Keratinocyte (primary cell): ENCODE results near the gene NRN1L. TPM values are rescaled to one million over a fixed set of nuclear protein-coding genes. Genes with fewer than 3 reads are reported as not detected.

ENCODE experiments used
- DNase-seq: peaks from one replicate; pipeline ENCODE4 v3.0.0-alpha.2; 2011; ENCODE audit warnings: low read depth, missing footprints, low spot score
- FAIRE-seq: peaks from 2 replicates; lab custom pipeline; 2011; peaks lifted over from hg19 to GRCh38; lab: Jason Lieb, UNC
- H2AFZ ChIP-seq: 2 replicates; pipeline ENCODE4 v1.6.0; 2012; ENCODE audit warnings: low read length, control low read depth, inconsistent platforms; ENCODE audit not compliant: control insufficient read depth
- H3K27ac ChIP-seq: 2 replicates; pipeline ENCODE4 v1.5.1; 2011; ENCODE audit warnings: low read length; ENCODE audit not compliant: control insufficient read depth, insufficient read depth
- H3K27me3 ChIP-seq: 3 replicates; pipeline ENCODE4 v1.6.0; 2011; ENCODE audit warnings: low read length; ENCODE audit not compliant: control insufficient read depth, insufficient read depth; ENCODE audit errors: extremely low read depth
- H3K36me3 ChIP-seq, 2 experiments: 2 replicates in 1 of 2; 3 replicates in 1 of 2; pipeline ENCODE4 v1.5.1; 2011; ENCODE audit warnings: low read length in 2 of 2, mild to moderate bottlenecking in 1 of 2; ENCODE audit not compliant: control insufficient read depth in 2 of 2, insufficient read depth in 2 of 2; ENCODE audit errors: extremely low read depth in 1 of 2
- H3K4me1 ChIP-seq: 3 replicates; pipeline ENCODE4 v1.5.1; 2011; ENCODE audit warnings: low read length; ENCODE audit not compliant: control insufficient read depth, insufficient read depth; ENCODE audit errors: extremely low read depth
- H3K4me2 ChIP-seq: 3 replicates; pipeline ENCODE4 v1.6.0; 2011; ENCODE audit warnings: low read depth, low read length; ENCODE audit not compliant: control insufficient read depth, insufficient read depth; ENCODE audit errors: extremely low read depth
- H3K4me3 ChIP-seq, 3 experiments: fragments of 200-600 bp in 1 of 3; sonication (generic) in 1 of 3; 2 replicates in 2 of 3; 3 replicates in 1 of 3; pipeline ENCODE4 v1.5.1; 2011 to 2016; ENCODE audit warnings: low read length in 3 of 3, mild to moderate bottlenecking in 3 of 3, control low read depth in 2 of 3, inconsistent platforms in 1 of 3, low read depth in 1 of 3, mixed read lengths in 1 of 3, mixed run types in 1 of 3, moderate library complexity in 1 of 3; ENCODE audit not compliant: control insufficient read depth in 2 of 3, insufficient read depth in 2 of 3; ENCODE audit errors: extremely low read depth in 1 of 3
- H3K79me2 ChIP-seq: 2 replicates; pipeline ENCODE4 v1.6.0; 2012; ENCODE audit warnings: low read length; ENCODE audit not compliant: control insufficient read depth, insufficient read depth
- H3K9ac ChIP-seq: 3 replicates; pipeline ENCODE4 v1.6.0; 2011; ENCODE audit warnings: low read length; ENCODE audit not compliant: control insufficient read depth, insufficient read depth; ENCODE audit errors: extremely low read depth
- H3K9me1 ChIP-seq: 3 replicates; pipeline ENCODE4 v1.6.0; 2011; ENCODE audit warnings: low read length; ENCODE audit not compliant: control insufficient read depth, insufficient read depth; ENCODE audit errors: extremely low read depth
- H3K9me3 ChIP-seq: 2 replicates; pipeline ENCODE4 v1.5.1; 2012; ENCODE audit warnings: low read depth, low read length; ENCODE audit not compliant: control insufficient read depth
- H4K20me1 ChIP-seq: 3 replicates; pipeline ENCODE4 v1.6.0; 2011; ENCODE audit warnings: low read length; ENCODE audit not compliant: control insufficient read depth, insufficient read depth; ENCODE audit errors: extremely low read depth
- CTCF ChIP-seq, 3 experiments: IDR thresholded peaks in 1 of 3; conservative IDR thresholded peaks in 1 of 3; optimal IDR thresholded peaks in 1 of 3; 2 replicates in 2 of 3; 3 replicates in 1 of 3; pipeline versions ENCODE3 to v1.5.1; 2011; ENCODE audit warnings: low read length in 3 of 3, mild to moderate bottlenecking in 3 of 3, moderate library complexity in 2 of 3, control low read depth in 1 of 3, inconsistent platforms in 1 of 3; ENCODE audit not compliant: insufficient read depth in 2 of 3; ENCODE audit errors: extremely low read depth in 1 of 3
- EZH2 ChIP-seq: IDR thresholded peaks from one replicate; pipeline ENCODE4 v1.6.1; 2012; ENCODE audit warnings: inconsistent platforms, mild to moderate bottlenecking, low read length, moderate library complexity
- dilution Hi-C: fragments of 300-500 bp; cut with MboI; formaldehyde crosslinking; loops from one replicate; pipeline ENCODE4 v1.7.0; 2020; ENCODE audit warnings: low sequenced_read_pairs; ENCODE audit not compliant: extremely low pct_ligation_motif_present
- polyA plus RNA-seq, 5 experiments: library from polyadenylated mRNA; depleted of rRNA in 3 of 5; stranded (reverse) in 3 of 5; stranded (forward) in 1 of 5; unstranded in 1 of 5; fragments of >200 nt; gene quantifications; 1 replicate in 1 of 5; 2 replicates in 3 of 5; 3 replicates in 1 of 5; pipeline versions ENCODE4 v1.2.1 to v1.2.3, GENCODE V29; 2011 to 2012; ENCODE audit warnings: missing spikeins in 2 of 5, low read depth in 1 of 5, low replicate concordance in 1 of 5

NRN1L gene
- polyA plus RNA-seq, 1 donor (not counting 4 experiments of a cell fraction or from before 2014, with no cell fraction given): not detected

- Histone ChIP-seq H3K4me1 (peaks cover 2% of the 10 kb centered on the region), H3K36me3 (peaks cover 61 to 66% of the 10 kb centered on the region in 2 experiments), H3K79me2 (peaks cover 15% of the 10 kb centered on the region), H3K4me2 (no peak overlapping the region), H3K27ac (no peak overlapping the region), H3K9me3 (no peaks in the 10 kb centered on the region), H2AFZ (no peak overlapping the region), H3K9ac (no peak overlapping the region), H3K9me1 (no peaks in the 10 kb centered on the region), H3K4me3 (no peak overlapping the region), H4K20me1 (peaks cover 14% of the 10 kb centered on the region), H3K27me3 (no peaks in the 10 kb centered on the region)
- dilution Hi-C loops: no loop called here
- TF ChIP-seq CTCF (optimal IDR thresholded peaks at IDR 0.05 in 1 of 3, IDR thresholded peaks at IDR 0.05 in 1 of 3, conservative IDR thresholded peaks at IDR 0.05 in 1 of 3; ENCODE audit: extremely low read depth in 1 of 3, insufficient read depth in 2 of 3, low read length in 3 of 3): no peak
- no peak for TF ChIP-seq EZH2
- DNase-seq: no peak
- no peak for FAIRE-seq
Observed at GRCh38 chr16:67879462-67879861, 5.2 kb upstream of the NRN1L start.

GRCh38 chr16:67879936-67880335, 4.7 kb upstream of the NRN1L start:
- FAIRE-seq (no peak), DNase-seq (no peak)
- Histone ChIP-seq H3K36me3 (peaks cover 61 to 66% of the 10 kb centered on the region in 2 experiments), H3K4me2 (no peak overlapping the region), H3K9ac (no peak overlapping the region), H3K9me1 (no peaks in the 10 kb centered on the region), H3K27ac (no peak overlapping the region), H3K4me3 (no peak overlapping the region), H3K9me3 (no peaks in the 10 kb centered on the region), H3K4me1 (peaks cover 3% of the 10 kb centered on the region), H3K79me2 (peaks cover 10% of the 10 kb centered on the region), H4K20me1 (peaks cover 15% of the 10 kb centered on the region), H3K27me3 (no peaks in the 10 kb centered on the region), H2AFZ (no peak overlapping the region)
- dilution Hi-C loops: no loop called here
- TF ChIP-seq CTCF (optimal IDR thresholded peaks at IDR 0.05 in 1 of 3, IDR thresholded peaks at IDR 0.05 in 1 of 3, conservative IDR thresholded peaks at IDR 0.05 in 1 of 3; ENCODE audit: extremely low read depth in 1 of 3, insufficient read depth in 2 of 3, low read length in 3 of 3) (no peak), EZH2 (no peak)
